GM19043 (cell line): ENCODE results near the gene ZNF599.
"Not testable (repeated sequence)": the region's sequence is repeated elsewhere in the genome, so short reads cannot be mapped to it uniquely, and the experiment has no call there.

Experiments
- ATAC-seq: cut with Tn5 transposase; IDR thresholded peaks from one replicate; pipeline ENCODE4 v1.9.1; 2021; ENCODE audit warnings: low read depth; ENCODE audit not compliant: unreplicated experiment

Gene ZNF599

DNA sequence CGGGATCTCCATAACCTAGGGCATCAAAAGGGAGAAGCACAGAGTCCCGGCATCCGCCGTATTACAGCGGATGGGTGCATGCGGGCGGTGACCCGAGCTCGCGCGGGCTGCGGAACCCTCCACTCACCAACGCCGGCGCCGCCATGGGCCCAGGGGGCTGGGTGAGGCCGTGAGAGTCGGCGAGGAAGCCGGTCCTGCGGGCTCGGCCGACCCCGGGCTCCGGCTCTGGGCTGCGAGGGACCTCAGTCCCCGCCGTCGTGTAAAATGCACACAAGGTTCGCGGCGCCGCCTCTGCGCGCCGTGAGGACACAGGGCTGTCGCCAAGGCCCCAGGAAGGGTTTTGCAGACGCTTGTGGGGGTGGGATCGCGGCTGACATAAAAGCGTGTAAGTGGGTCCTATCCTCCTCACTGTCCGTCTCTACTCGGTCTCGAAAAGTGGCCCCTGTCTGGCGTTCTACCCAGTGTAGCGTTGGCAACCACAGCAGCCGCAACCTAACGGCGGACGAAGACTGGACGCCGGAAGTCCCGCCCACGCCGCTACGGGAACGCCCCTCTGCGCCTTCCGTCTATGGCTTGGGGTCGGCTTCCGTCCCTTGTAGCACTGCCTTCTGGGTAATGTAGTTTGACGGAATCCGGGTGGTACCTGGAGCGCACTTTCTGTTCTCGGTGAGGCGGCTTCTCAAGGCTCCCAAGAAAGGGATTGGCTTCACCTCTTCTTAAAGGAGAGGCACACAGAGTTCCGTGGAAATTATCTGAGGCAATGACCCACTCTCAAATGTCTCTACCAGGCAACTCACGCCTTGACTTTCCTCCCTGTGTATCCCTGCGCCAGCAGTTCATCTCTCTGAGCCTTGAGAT, at the start of gene ZNF599:
Gene ZNF599 (minus strand): TSS at position 519 of the 858 bp plus-strand sequence. CDS start 374 bp downstream, at position 145.
- peak; percentile 97 for ATAC-seq

DNA sequence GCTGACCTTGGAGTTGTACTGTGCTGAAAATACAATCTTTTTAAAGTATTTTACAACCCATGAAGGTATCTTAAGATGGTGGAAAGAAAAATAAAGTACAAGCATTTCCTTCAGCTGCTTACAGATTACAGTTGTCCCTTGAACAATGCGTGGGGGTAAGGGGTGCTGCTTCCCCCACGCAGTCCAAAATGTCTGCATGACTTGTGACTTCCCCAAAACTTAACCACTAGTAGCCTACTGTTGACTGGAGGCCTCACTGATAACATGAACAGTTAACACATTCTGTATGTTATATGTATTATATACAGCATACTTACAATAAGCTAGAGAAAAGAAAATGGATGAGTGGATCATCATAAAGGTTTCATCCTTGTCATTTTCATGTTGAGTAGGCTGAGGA, 45.3 kb upstream of the ZNF599 start:
- ATAC-seq, result no peak

DNA sequence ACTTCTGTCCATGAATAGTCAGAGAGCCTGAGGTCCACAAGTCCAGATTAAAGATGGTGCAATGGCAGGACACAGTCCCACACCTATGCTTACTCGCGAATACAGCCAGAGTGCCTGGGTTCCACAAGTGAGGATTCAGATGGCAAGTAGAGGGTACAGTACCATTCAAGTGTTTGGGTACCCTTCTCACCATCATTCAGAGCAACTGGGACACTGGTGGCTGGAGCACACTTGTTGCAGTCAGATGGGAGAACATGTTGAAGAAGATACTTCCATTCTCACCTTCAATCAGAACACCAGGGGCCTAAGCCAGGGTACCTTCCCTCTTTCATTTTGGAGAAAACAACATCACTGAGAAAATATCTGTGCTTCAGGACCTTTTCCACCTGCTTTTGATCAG, 43.7 kb upstream of the ZNF599 start:
- no peak for ATAC-seq

DNA sequence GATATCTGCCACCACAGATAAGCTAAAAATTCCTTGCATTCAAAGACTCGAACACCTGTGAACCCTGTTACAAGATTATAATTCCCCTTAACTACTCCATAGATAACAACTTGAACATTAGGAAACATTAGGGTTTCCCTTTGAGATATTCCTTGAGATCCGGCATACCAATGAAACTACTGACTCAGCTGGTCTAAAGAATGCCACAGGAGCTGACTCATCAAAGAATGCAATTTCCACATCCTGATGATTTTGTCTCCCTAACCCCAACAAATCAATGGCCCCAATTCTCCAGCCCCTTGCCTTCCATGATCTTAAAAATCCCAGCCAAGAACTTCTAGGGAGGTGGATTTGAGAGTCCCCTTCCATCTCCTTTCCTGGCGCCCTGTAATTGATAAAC, 35.6 kb upstream of the ZNF599 start:
- no peak for ATAC-seq

DNA sequence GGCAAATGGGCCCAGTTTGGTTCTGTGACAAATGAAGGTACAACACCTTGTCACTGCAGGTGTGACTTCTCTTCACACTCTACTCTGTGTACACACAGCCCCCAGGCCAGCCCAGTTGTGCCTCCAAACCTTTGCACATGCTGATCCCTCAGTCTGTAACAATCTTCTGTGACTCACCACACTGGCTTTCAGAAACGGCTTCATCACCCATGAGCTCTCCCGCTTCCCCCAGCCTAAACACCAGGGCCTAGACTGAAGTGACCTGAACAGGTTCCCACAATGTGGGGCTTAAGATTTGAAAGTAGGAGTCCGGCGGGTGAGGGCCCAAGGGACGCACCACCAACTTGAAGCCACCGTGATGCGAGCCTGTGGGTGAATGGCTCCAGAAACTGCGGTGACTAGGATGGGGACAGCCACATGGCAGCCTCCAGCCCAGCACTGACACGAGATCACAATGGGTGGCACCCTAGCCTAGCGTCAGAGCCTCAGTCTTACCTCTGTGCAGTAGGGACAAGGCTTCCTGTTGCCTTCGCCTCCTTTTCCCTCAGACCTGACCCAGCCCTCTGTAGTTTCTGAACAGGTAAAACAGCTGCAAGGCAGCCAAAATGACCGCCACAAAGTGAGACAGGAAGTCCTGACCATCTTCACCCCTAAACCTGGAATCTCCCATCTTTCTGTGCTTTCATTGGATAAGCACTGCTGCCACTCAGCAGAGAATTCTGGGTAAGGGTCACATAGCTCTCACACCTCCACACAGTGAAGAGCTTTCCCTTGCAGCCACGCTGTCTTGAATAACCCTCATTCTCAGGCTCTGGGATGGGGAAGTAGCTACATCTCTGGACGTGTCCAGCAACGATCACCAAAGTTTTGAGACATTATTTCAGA, 34.2 kb upstream of the ZNF599 start:
- ATAC-seq, result no peak

DNA sequence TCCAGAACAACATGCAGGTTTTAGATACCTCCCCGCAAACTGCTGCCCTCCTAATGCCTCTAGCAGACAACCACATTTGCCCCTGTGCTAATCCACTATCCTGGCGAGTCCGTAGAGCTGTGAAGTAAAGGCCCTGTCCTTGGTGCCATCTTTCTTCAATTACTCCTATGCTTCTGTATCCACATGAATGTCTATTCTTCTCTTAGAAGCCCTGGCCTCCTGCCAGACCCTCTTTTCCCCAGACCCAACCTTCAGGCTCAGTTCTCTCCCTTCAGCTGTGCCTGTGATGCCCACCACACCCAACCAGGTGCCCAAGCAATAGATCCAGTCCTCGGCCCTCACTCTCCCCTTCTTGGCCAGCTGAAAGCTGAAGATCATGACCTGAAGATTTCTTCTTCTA, 31.1 kb upstream of the ZNF599 start:
- ATAC-seq, result no peak

DNA sequence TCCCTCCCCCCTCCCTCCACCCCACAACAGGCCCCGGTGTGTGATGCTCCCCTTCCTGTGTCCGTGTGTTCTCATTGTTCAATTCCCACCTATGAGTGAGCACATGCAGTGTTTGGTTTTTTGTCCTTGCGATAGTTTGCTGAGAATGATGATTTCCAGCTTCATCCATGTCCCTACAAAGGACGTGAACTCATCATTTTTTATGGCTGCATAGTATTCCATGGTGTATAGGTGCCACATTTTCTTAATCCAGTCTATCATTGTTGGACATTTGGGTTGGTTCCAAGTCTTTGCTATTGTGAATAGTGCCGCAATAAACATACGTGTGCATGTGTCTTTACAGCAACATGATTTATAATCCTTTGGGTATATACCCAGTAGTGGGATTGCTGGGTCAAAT, 23.9 kb upstream of the ZNF599 start:
- not testable (repeated sequence) for ATAC-seq

DNA sequence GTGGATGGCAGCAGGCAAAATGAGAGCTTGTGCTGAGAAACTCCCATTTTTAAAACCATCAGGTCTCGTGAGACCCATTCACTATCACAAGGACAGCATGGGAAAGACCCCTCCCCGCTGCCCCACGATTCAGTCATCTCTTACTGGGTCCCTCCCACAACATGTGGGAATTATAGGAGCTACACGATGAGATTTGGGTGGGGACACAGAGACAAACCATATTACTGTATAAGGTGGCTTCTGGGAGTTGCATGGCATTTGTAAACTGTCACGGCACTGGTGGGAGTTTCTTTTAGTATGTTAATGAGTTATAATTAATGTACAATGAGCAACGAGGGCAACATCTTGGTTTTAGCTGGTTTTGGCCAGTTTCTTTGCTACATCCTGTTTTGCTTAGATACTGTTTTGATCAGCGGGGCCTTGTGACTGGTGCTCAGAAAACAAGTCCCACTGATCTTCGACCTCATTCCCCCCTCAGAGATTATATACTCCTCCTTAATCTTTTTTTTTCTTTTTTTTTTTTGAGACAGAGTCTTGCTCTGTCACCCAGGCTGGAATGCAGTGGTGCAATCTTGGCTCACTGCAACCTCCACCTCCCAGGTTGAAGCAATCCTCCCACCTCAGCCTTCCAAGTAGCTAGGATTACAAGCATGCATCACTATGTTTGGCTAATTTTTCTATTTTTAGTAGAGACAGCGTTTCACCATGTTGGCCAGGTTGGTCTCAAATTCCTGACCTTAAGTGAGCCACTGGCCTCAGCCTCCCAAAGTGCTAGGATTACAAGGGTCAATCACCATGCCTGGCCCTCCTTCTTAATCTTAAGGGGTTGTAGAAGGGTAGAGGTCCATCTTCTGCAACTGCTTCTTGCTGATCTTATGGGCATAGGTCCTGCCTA, 21.3 kb upstream of the ZNF599 start:
- ATAC-seq, result no peak

DNA sequence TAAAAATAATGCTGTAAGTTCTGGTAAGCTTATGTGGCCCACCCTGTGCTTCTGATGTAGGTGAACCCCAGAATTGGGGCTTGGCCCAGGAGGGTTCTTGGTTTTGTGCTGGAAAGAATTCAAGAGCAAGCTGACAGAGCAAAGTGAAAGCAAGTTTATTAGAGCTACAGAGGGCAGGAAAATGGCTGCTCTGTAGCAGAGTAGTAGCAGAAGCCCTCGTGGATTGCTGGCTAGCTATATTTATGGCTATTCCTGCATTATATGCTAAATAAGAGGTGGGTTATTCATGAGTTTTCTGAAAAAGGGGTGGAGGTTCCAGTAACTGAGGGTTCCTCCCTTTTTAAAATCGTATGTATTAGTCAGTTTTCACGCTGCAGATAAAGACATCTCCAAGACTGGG, 20.6 kb upstream of the ZNF599 start:
- no peak for ATAC-seq

DNA sequence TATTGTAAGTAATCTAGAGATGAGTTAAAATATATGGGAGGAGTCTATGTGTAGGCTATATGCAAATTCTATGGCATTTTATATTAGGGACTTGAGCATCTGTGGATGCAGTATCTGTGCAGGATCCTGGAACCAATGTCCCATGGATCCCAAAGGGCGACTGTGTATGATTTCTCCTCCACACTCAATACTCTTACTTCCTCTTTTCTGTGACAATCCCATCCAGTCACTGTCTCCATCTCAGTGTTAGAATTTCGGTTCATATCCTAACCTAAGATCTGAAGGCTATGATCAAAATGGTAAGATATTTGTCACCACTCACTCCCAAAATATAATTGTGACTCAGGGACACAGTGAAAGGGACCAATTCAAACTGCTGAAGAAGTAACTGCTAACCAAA, 15.1 kb upstream of the ZNF599 start:
- ATAC-seq, result no peak

DNA sequence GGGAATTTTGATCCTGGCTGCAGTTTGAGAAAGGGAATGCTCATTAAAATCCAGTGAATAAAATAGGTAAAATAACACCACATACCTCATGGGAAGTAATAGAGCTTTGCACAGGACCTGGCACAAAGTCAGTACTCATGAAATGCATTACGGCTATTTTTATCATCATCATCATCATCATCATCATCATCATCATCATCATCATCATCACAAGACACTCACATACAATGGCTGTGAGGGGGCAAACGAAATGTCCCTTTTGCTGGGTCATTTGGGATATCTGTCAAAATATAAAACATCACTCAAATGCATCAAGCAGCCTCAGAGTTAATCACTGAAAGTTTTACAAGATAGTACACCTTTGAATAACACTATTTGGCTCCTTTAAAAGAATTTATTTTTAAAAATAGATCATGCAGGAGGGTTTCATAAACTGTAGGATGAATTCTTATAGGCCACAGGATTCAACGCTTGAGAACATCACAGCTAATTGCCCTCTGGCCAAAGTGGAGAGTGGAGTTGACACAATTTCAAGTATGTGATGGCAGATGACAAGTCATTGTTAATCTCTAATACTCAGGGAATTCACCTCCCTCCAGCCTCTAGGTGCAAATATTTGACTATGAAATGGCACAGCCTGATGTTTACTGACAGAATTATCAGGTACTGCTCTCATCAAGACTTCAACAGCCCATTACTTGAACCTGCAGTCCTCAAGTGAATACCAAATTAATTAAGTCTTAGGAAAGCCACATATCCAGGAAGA, 14.2 kb upstream of the ZNF599 start:
- no peak for ATAC-seq

DNA sequence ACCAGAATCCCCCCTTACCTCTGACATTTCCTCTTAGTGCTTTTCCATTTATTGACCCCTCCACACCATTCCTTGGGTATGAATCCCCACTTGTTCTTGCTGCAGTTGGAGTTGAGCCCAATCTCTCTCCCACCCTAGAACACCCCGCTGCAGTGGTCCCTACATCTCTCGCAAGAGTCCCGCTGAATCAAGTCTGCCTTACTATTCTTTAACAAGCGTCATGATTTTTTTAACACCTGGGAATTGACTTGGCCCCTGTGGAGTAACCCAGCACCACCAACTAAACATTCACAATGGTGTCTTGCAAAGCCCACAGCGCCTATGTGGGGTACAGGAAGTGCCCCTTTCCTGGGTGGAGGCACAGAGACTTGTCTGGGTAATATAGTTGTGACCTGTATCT, 13.2 kb upstream of the ZNF599 start:
- ATAC-seq, result no peak

DNA sequence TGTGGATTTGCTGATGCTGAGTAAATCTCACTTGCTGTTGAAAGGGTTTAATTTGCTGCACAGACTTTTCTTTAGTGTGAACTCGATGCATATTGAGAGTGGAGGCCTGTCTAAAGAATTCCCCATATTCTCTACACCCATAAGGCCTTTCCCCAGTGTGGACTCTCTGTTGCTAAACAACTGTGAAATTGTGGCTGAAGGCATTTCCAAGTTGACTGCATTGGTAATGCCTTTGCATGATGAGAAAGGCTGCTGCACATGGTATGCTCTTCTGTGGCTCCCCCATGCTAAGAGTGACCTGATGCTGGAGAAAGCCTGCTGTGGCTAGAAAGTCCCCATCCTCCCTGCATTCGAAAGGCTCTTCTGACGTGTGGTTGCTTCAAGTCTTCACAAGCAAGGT, 6.6 kb upstream of the ZNF599 start:
- no peak for ATAC-seq

DNA sequence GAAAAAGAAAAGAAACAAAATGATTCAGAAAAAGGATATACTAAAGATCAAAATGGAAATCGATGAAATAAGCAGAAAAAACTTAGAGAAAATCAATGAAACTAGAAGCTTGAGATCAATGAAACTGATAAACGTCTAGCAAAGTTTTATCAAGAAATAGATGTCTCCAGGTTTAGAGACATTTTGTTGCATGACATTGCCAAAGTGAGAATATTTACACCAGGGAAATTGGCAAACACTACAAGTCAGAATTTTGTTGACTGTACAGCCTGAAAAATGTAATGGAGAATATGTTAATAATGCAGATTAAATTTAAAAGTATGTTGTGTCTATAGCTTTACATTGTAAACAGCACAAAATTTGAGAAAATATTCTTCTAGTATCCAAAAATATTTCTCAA, 5.3 kb upstream of the ZNF599 start:
- no peak for ATAC-seq

DNA sequence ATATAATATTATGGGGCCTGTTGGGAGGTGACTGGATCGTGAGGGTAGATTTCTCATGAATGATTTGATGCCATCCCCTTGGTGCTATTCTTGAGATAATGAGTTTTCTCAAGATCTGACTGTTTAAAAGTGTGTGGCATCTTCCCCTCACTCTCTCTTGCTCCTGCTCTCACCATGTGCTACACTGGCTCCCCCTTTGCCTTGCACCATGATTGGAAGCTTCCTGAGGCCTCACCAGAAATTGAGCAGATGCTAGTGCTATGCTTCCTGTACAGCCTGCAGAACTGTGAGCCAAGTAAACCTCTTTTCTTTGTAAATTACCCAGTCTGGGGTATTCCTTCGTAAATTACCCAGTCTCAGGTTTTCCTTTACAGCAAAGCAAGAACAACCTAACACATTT, 1.8 kb upstream of the ZNF599 start:
- ATAC-seq, result no peak

DNA sequence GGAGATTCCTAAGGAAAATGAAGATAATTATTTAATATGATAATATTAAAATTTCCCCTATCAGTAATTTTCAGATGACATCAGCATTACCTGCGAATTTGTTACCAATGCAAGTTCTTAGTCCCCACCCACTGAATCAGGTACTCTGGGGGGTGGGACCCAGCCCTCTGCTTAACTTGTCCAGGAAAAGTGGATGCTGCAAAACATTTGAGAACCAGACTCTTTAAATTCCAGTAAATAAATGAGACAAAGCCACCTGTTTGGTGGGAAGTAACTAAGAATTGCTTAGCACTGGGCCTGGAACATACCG, 495 bp upstream of the ZNF599 start:
- no peak for ATAC-seq

DNA sequence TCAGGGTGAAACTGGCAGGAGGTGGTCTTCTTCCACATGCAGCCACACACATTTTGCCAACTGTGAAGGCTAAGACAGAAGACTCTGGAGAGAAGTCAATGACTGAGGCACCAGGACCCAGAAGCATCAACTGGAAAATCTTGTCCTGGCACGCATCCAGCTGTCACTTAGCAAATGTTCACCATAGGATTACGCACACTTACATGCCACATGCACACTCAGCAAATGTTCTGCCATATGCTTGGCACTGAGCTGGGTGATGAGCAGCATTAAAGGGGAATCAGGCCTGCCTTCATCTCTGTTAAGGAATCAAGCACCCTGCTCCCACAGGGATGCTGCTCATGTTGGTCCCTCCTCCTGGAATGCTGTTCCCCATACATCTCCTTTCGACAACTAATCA, 5.1 kb downstream of the ZNF599 start:
- no peak for ATAC-seq

DNA sequence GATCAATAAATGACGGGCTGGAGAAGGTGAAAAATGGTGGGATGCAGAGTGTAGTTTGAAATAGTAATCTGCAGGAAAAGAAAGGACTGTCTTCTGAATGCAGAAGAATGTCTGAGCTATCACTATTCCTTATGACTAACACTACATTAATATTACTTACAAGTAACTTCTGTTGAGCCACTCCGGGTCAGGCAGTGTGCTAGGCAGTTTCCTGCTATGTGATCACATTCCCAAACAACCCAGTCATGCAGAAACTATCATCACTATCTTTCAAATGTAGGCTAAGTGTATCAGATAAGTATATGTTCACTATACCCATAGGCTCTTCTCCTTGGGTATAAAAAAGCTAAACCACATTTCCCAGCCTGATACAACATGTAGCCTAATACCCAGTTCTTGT, 6.6 kb downstream of the ZNF599 start:
- ATAC-seq, result no peak

DNA sequence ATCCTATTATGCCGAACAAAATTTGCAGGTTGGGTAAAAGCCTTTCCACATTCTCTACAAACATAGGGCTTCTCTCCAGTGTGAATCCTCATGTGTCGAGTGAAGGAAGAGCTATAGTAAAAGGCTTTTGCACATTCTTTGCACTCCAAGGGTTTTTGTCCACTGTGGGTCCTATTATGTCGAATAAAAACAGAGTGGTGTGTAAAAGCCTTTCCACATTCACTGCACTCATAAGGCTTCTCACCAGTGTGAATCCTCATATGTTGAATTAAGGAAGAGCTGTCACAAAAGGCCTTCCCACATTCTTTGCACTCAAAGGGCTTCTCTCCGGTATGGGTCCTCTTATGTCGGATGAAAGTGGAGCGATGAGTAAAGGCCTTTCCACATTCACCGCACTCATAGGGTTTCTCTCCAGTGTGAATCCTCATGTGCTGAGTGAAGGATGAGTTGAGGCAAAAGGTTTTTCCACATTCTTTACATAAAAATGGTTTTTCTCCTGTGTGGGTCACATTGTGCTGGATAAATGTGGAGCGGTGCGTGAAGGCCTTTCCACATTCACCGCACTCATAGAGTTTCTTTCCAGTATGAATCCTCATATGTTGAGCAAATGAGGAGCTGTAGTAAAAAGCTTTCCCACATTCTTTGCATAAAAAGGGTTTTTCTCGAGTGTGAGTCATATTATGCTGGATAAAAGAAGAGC, 13.6 kb downstream of the ZNF599 start:
- ATAC-seq, result no peak

DNA sequence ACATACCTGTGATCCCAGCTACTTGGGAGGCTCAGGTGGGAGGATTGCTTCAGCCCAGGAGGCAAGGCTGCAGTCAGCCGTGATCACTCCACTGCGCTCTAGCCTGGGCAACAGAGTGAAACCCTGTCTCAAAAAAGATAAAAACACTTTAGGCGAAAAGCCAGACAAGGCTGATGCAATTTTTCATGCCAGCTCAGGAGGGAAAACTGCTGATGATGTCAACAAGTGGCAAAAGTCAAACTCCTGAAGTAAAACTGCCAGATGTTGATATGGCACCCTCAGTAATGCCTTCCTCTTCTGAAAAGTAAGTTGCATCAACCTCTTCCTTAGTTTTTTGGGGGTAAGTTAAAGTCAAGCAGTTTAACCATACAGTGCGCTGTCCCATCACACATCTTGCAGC, 15.6 kb downstream of the ZNF599 start:
- ATAC-seq, result no peak
